Measurements from ENCODE around the gene MYO16.

GRCh38 chr13:109196948-109197347 lies 567.5 kb downstream of the MYO16 start:
- TF ChIP-seq EP300 (IDR thresholded peaks at IDR 0.05) (no peak), POLR2AphosphoS5 (IDR thresholded peaks at IDR 0.05) (no peak)
- TF ChIP-seq, protein P1, sequence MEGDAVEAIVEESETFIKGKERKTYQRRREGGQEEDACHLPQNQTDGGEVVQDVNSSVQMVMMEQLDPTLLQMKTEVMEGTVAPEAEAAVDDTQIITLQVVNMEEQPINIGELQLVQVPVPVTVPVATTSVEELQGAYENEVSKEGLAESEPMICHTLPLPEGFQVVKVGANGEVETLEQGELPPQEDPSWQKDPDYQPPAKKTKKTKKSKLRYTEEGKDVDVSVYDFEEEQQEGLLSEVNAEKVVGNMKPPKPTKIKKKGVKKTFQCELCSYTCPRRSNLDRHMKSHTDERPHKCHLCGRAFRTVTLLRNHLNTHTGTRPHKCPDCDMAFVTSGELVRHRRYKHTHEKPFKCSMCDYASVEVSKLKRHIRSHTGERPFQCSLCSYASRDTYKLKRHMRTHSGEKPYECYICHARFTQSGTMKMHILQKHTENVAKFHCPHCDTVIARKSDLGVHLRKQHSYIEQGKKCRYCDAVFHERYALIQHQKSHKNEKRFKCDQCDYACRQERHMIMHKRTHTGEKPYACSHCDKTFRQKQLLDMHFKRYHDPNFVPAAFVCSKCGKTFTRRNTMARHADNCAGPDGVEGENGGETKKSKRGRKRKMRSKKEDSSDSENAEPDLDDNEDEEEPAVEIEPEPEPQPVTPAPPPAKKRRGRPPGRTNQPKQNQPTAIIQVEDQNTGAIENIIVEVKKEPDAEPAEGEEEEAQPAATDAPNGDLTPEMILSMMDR (IDR thresholded peaks at IDR 0.05), result no peak
